Measurements from ENCODE around the gene CMYA5. TPM values are rescaled to one million over a fixed set of nuclear protein-coding genes. Genes with fewer than 3 reads are reported as not detected.

CMYA5 gene
- total RNA-seq, 2 experiments from 2014 or later = 0.13 to 0.16 TPM

DNA sequence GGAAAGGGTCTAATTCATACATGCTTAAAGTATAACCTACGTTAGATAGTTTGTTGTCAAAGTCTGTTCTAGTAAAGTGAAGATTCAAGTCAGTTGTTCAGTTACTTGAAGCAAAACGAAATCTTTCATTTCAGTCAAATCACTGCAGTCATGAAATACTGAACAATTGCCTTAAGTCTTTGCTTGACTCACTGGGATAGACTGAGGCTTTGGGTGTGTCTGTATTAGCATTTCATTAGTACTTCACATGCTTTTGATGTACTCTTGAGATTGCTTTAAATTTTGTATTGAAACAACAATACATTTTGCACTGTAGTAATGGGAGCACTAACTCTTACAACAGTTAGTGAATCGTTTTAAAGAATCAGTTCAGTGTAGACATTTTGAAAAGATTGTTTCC lies 4.0 kb upstream of the CMYA5 start:
- TF ChIP-seq, protein P1, sequence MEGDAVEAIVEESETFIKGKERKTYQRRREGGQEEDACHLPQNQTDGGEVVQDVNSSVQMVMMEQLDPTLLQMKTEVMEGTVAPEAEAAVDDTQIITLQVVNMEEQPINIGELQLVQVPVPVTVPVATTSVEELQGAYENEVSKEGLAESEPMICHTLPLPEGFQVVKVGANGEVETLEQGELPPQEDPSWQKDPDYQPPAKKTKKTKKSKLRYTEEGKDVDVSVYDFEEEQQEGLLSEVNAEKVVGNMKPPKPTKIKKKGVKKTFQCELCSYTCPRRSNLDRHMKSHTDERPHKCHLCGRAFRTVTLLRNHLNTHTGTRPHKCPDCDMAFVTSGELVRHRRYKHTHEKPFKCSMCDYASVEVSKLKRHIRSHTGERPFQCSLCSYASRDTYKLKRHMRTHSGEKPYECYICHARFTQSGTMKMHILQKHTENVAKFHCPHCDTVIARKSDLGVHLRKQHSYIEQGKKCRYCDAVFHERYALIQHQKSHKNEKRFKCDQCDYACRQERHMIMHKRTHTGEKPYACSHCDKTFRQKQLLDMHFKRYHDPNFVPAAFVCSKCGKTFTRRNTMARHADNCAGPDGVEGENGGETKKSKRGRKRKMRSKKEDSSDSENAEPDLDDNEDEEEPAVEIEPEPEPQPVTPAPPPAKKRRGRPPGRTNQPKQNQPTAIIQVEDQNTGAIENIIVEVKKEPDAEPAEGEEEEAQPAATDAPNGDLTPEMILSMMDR (IDR thresholded peaks at IDR 0.05) = no peak
- no peaks in the 10 kb centered on the region for H3K27me3 Mint-ChIP-seq
- H3K9me3 Mint-ChIP-seq = peaks cover 4% of the 10 kb centered on the region
- H3K36me3 Mint-ChIP-seq (ENCODE audit: low read depth) = peaks cover 63% of the 10 kb centered on the region
- DNase-seq (no peak), ATAC-seq (no peak)
- peaks cover 24% of the 10 kb centered on the region for H3K4me1 Mint-ChIP-seq (ENCODE audit: low read depth)
- intact Hi-C loops (cut with micrococcal nuclease) = no loop called here
- CTCF ChIA-PET = interaction anchor here (0.7 to 1.0 kb wide), 2 partner anchors 9 to 483 kb away, joined by 3 read pairs; no protein-coding TSS in a partner anchor
- H3K27ac Mint-ChIP-seq = no peak overlapping the region
- no peak overlapping the region for H3K4me3 Mint-ChIP-seq
- POLR2A ChIA-PET = no interaction called here

DNA sequence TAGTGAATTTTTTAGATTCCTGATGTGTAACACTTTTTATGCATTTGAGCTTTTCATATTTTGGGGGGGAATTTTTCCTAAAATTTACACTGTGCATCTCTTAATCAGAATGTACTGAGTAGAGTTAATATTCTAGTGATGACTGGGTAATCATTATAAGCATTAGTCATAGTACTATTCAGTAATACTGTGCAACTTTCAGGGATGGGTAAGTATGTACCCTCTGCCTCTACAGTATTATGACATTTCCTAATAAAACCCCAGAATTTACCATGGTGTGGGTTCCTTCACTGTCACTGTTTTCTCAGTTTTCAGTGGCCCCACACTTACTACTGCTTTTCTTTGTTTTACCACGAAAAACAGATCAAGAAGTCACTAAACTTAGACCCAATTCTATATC lies 2.8 kb upstream of the CMYA5 start:
- TF ChIP-seq, protein P1 (IDR thresholded peaks at IDR 0.05) = no peak
- Mint-ChIP-seq H3K36me3 (ENCODE audit: low read depth) (peaks cover 59% of the 10 kb centered on the region), H3K27me3 (no peaks in the 10 kb centered on the region), H3K27ac (no peak overlapping the region), H3K4me1 (ENCODE audit: low read depth) (peaks cover 16% of the 10 kb centered on the region), H3K4me3 (no peak overlapping the region), H3K9me3 (peaks cover 4% of the 10 kb centered on the region)
- intact Hi-C loops (cut with micrococcal nuclease) = no loop called here
- ATAC-seq (no peak), DNase-seq (no peak)
- ChIA-PET CTCF (interaction anchor here (1.0 kb wide), 1 partner anchor 8 kb away, joined by 3 read pairs; no protein-coding TSS in a partner anchor), POLR2A (no interaction called here)

DNA sequence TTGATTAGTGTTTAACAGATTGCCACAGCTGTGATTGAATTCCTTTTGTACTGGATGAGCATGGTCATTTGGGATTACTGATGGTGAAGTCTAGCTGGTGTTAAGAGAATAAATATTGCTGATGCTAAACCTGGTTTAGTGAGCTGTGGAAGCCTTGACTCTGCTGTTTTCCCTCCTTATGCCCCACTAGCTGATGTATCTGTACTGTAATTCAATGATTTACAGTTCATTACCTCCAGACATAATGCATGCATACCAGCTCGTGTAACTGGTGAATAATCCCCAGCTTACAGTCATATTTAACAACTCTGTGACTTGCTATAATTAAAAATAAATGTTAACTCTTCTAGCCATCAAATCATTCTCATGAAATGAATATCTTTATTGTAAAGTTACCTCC lies 1.7 kb upstream of the CMYA5 start:
- ChIA-PET POLR2A (no interaction called here), CTCF (no interaction called here)
- peaks cover 53% of the 10 kb centered on the region for H3K36me3 Mint-ChIP-seq (ENCODE audit: low read depth)
- DNase-seq = no peak
- H3K9me3 Mint-ChIP-seq = peaks cover 4% of the 10 kb centered on the region
- TF ChIP-seq, protein P1 (IDR thresholded peaks at IDR 0.05) = no peak
- H3K4me1 Mint-ChIP-seq (ENCODE audit: low read depth) = peaks cover 11% of the 10 kb centered on the region
- intact Hi-C loops (cut with micrococcal nuclease) = no loop called here
- ATAC-seq = no peak
- H3K27ac Mint-ChIP-seq = no peak overlapping the region
- no peak overlapping the region for H3K4me3 Mint-ChIP-seq
- no peaks in the 10 kb centered on the region for H3K27me3 Mint-ChIP-seq

DNA sequence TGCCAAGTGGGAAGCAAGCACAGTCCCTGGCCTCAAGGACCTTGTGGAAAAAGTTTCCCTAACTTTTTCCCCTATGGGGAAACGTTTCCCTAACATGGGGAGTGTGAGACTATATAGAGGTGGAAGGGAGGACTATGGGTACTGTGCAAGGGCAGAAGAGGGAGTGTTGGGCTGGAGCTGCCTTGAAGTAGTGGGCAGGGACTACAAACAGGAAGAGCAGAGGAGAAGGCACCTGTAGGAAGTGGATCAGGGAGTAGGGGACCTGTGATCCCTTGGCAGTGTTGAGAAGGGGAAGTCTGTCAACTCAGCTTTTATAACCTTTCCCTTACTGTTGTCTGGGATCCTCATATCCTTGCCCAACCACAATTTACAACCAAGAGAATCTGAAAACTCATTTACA lies 1.4 kb downstream of the CMYA5 start:
- Mint-ChIP-seq H3K4me3 (no peak overlapping the region), H3K27ac (no peak overlapping the region), H3K4me1 (ENCODE audit: low read depth) (peaks cover 7% of the 10 kb centered on the region), H3K9me3 (peaks cover 4% of the 10 kb centered on the region), H3K36me3 (ENCODE audit: low read depth) (peaks cover 37% of the 10 kb centered on the region), H3K27me3 (no peaks in the 10 kb centered on the region)
- ATAC-seq (no peak), DNase-seq (no peak)
- intact Hi-C loops (cut with micrococcal nuclease) = no loop called here
- ChIA-PET CTCF (interaction anchor here (2.5 kb wide), 1 partner anchor 12 kb away, joined by 10 read pairs; no protein-coding TSS in a partner anchor), POLR2A (no interaction called here)
- TF ChIP-seq, protein P1 (IDR thresholded peaks at IDR 0.05) = no peak

DNA sequence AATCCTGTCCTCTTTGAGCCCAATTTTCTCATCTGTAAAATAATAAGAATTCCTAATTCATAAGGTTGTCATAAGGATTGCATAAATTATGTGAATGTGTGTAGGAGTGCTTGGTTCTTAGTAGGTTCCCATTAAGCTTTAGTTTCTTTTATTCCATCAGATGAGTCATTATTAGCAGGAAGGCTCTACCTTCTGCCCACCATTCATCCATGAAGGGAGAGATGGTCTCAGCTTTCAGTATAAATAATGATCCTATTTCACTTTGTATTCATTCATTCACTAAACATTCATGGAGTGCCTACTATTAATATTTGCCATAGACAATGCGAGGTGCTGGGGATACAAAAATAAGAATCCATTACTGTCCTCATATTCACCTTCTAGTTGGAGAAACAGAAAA lies 3.0 kb downstream of the CMYA5 start:
- ATAC-seq (no peak), DNase-seq (no peak)
- CTCF ChIA-PET = interaction anchor here (3.5 kb wide), 1 partner anchor 11 kb away, joined by 14 read pairs; no protein-coding TSS in a partner anchor
- Mint-ChIP-seq H3K27ac (no peak overlapping the region), H3K4me3 (no peak overlapping the region), H3K9me3 (peaks cover 4% of the 10 kb centered on the region), H3K27me3 (no peaks in the 10 kb centered on the region), H3K36me3 (ENCODE audit: low read depth) (peaks cover 24% of the 10 kb centered on the region), H3K4me1 (ENCODE audit: low read depth) (peaks cover 2% of the 10 kb centered on the region)
- intact Hi-C loops (cut with micrococcal nuclease) = no loop called here
- POLR2A ChIA-PET = interaction anchor here (0.6 kb wide), 1 partner anchor 535 kb away, joined by 4 read pairs; no protein-coding TSS in a partner anchor
- TF ChIP-seq, protein P1 (IDR thresholded peaks at IDR 0.05) = no peak
